DOHH2 (cell line): ENCODE measurements around the gene CEP20.
A peak's percentile ranks its signal among the peaks of the same experiment; 100 is the strongest.

Experiments
- H3F3A ChIP-seq: fragments of 200-600 bp; sonication (generic), shearing (Covaris generic); 2 replicates; pipeline ENCODE4 v1.6.0; 2016; ENCODE audit warnings: antibody characterized with exemption, mild to moderate bottlenecking; ENCODE audit not compliant: control insufficient read depth, insufficient read depth
- H3K27ac ChIP-seq: fragments of 200-600 bp; sonication (generic); 2 replicates; pipeline ENCODE4 v1.5.1; 2014; ENCODE audit warnings: low read depth, mild to moderate bottlenecking, low read length, moderate library complexity
- H3K27me3 ChIP-seq: fragments of 200-600 bp; sonication (generic); 2 replicates; pipeline ENCODE4 v1.6.1; 2014; ENCODE audit warnings: mild to moderate bottlenecking, low read length, mixed read lengths; ENCODE audit not compliant: control insufficient read depth
- H3K36me3 ChIP-seq: fragments of 200-600 bp; sonication (generic); 2 replicates; pipeline ENCODE4 v1.6.1; 2014; ENCODE audit warnings: mild to moderate bottlenecking, low read length, moderate library complexity, mixed read lengths; ENCODE audit not compliant: control insufficient read depth
- H3K4me1 ChIP-seq: fragments of 200-600 bp; sonication (generic); 2 replicates; pipeline ENCODE4 v1.6.1; 2014; ENCODE audit warnings: mild to moderate bottlenecking, low read length, mixed read lengths; ENCODE audit not compliant: control insufficient read depth
- H3K4me2 ChIP-seq: fragments of 200-600 bp; sonication (generic); 2 replicates; pipeline ENCODE4 v1.6.0; 2014; ENCODE audit warnings: mild to moderate bottlenecking, low read length, moderate library complexity
- H3K4me3 ChIP-seq: fragments of 200-600 bp; sonication (generic); 2 replicates; pipeline ENCODE4 v1.5.1; 2014; ENCODE audit warnings: mild to moderate bottlenecking, low read length, mixed read lengths
- H3K79me2 ChIP-seq: fragments of 200-600 bp; sonication (generic); 2 replicates; pipeline ENCODE4 v1.6.1; 2014; ENCODE audit warnings: mild to moderate bottlenecking, low read length, mixed read lengths; ENCODE audit not compliant: control insufficient read depth
- H3K9me2 ChIP-seq: fragments of 200-600 bp; sonication (generic); replicated peaks from 2 replicates; pipeline ENCODE4 v1.6.1; 2014; ENCODE audit warnings: mild to moderate bottlenecking, low read length, mixed read lengths; ENCODE audit not compliant: control insufficient read depth
- H3K9me3 ChIP-seq: fragments of 200-600 bp; sonication (generic); 2 replicates; pipeline ENCODE4 v1.6.1; 2014; ENCODE audit warnings: antibody characterized with exemption, low read length, mixed read lengths; ENCODE audit not compliant: control insufficient read depth, insufficient read depth
- H4K20me1 ChIP-seq: fragments of 200-600 bp; sonication (generic); 2 replicates; pipeline ENCODE4 v1.6.0; 2014; ENCODE audit warnings: low read depth, mild to moderate bottlenecking, antibody characterized with exemption, low read length, moderate library complexity; ENCODE audit not compliant: control insufficient read depth, insufficient read depth
- EZH2phosphoT487 ChIP-seq: fragments of 200-600 bp; sonication (generic); IDR thresholded peaks from 2 replicates; pipeline ENCODE4 v1.6.1; 2017; ENCODE audit warnings: borderline replicate concordance, mild to moderate bottlenecking, antibody characterized with exemption, low read length, moderate library complexity, mixed read lengths
- TF ChIP-seq, protein P1 (sequence below): fragments of 200-600 bp; sonication (generic); IDR thresholded peaks from one replicate; pipeline ENCODE4 v1.5.1; 2014; ENCODE audit warnings: antibody characterized with exemption, mild to moderate bottlenecking, low read depth, low read length; ENCODE audit not compliant: poor library complexity, severe bottlenecking

The CEP20 gene

DNA sequence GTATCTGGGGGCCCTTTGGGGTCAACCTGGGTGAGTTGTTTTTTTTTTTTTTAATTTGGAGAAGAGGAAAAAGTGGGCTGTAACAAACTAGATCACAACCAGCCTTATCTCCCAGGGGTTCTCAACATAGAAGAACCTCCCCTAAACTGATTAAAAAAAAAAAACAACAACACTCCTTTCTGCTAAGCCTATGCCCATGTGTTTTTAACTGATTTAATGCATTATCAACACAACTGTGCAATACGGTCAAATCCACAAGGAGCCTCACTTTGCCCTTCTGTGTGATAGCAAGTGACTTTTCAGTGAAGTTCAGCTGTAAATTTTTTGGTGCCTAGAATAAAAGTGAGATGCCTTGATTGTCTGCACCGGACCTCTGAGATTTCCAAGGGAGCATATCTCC, 32.2 kb downstream of the CEP20 start:
- no peak for TF ChIP-seq EZH2phosphoT487
- TF ChIP-seq, protein P1, sequence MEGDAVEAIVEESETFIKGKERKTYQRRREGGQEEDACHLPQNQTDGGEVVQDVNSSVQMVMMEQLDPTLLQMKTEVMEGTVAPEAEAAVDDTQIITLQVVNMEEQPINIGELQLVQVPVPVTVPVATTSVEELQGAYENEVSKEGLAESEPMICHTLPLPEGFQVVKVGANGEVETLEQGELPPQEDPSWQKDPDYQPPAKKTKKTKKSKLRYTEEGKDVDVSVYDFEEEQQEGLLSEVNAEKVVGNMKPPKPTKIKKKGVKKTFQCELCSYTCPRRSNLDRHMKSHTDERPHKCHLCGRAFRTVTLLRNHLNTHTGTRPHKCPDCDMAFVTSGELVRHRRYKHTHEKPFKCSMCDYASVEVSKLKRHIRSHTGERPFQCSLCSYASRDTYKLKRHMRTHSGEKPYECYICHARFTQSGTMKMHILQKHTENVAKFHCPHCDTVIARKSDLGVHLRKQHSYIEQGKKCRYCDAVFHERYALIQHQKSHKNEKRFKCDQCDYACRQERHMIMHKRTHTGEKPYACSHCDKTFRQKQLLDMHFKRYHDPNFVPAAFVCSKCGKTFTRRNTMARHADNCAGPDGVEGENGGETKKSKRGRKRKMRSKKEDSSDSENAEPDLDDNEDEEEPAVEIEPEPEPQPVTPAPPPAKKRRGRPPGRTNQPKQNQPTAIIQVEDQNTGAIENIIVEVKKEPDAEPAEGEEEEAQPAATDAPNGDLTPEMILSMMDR: no peak
- Histone ChIP-seq H3K4me2 (peak overlapping the region; percentile 58), H3K36me3 (no peaks in the 10 kb centered on the region), H4K20me1 (no peaks in the 10 kb centered on the region), H3K9me2 (no peaks in the 10 kb centered on the region), H3F3A (peaks cover 13% of the 10 kb centered on the region), H3K4me3 (peak overlapping the region; percentile 49), H3K9me3 (no peaks in the 10 kb centered on the region), H3K27me3 (peaks cover 38% of the 10 kb centered on the region), H3K79me2 (no peaks in the 10 kb centered on the region), H3K27ac (peak overlapping the region; percentile 22), H3K4me1 (peaks cover 35% of the 10 kb centered on the region)

DNA sequence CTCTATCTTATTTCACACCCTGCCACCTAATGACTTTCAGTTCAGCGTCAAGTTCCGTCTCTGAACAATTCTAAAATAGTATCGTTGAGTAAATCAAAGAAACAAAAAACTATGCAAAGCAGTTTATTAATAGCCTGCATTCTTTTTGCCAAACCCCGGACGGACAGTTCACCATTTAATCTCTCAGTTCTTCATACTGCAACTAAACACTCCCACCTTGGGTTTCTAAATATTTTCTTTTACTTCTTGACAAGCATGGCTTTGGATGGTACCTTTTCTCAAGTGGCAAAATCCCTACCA, 32.7 kb downstream of the CEP20 start:
- peaks cover 35% of the 10 kb centered on the region for H3K27me3 ChIP-seq
- no peaks in the 10 kb centered on the region for H3K9me2 ChIP-seq
- H3K4me3 ChIP-seq: peak overlapping the region; percentile 49
- H3K4me2 ChIP-seq: peak overlapping the region; percentile 58
- H3K79me2 ChIP-seq: no peaks in the 10 kb centered on the region
- peak overlapping the region; percentile 22 for H3K27ac ChIP-seq
- no peaks in the 10 kb centered on the region for H3K36me3 ChIP-seq
- no peaks in the 10 kb centered on the region for H4K20me1 ChIP-seq
- TF ChIP-seq, protein P1: no peak
- TF ChIP-seq EZH2phosphoT487: no peak
- peaks cover 35% of the 10 kb centered on the region for H3K4me1 ChIP-seq
- no peaks in the 10 kb centered on the region for H3K9me3 ChIP-seq
- H3F3A ChIP-seq: peaks cover 13% of the 10 kb centered on the region

GRCh38 chr16:15854906-15855703, 33.3 kb downstream of the CEP20 start:
- Histone ChIP-seq H3K9me3 (no peaks in the 10 kb centered on the region), H3K4me1 (peaks cover 35% of the 10 kb centered on the region), H3K27ac (peak overlapping the region; percentile 22), H3K9me2 (no peaks in the 10 kb centered on the region), H4K20me1 (no peaks in the 10 kb centered on the region), H3K4me2 (peak overlapping the region; percentile 58), H3K27me3 (peaks cover 34% of the 10 kb centered on the region), H3K36me3 (no peaks in the 10 kb centered on the region), H3K79me2 (no peaks in the 10 kb centered on the region), H3K4me3 (peak overlapping the region; percentile 49), H3F3A (peaks cover 11% of the 10 kb centered on the region)
- TF ChIP-seq, protein P1: no peak
- TF ChIP-seq EZH2phosphoT487: no peak

DNA sequence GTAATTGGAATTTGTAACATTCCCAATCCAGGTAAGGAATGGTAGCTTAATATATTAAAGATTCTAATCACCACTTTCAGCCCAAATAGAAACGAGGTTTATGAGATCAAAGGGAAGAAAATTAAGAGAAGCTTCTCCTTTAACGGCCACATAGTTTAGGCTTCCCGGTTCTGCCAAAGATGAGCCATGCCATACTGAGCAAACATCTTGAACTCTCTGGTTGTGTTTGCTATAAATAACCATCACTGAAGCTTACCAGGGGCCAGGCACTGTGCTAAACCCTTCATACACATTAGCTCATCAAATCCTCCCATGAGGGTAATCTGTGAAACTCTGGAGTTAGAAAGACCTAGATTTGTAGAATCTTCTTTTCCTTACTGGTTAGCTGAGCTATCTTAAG, 34.3 kb downstream of the CEP20 start:
- Histone ChIP-seq H3F3A (peaks cover 11% of the 10 kb centered on the region), H3K79me2 (no peaks in the 10 kb centered on the region), H4K20me1 (no peaks in the 10 kb centered on the region), H3K4me1 (peaks cover 35% of the 10 kb centered on the region), H3K9me2 (no peaks in the 10 kb centered on the region), H3K36me3 (no peaks in the 10 kb centered on the region), H3K9me3 (no peaks in the 10 kb centered on the region), H3K4me2 (no peak overlapping the region), H3K27ac (no peak overlapping the region), H3K27me3 (peaks cover 30% of the 10 kb centered on the region), H3K4me3 (no peak overlapping the region)
- TF ChIP-seq, protein P1: no peak
- no peak for TF ChIP-seq EZH2phosphoT487
